PC-9 (cell line): Measurements from ENCODE around the gene CLTB. TPM values are rescaled to one million over a fixed set of nuclear protein-coding genes. Genes with fewer than 3 reads are reported as not detected.
A peak's percentile ranks its signal among the peaks of the same experiment; 100 is the strongest.
"Not testable (repeated sequence)": the region's sequence is repeated elsewhere in the genome, so short reads cannot be mapped to it uniquely, and the experiment has no call there.

Experiments used
- BruUV-seq: library from RNA; stranded (reverse); fragments of 400-500 nt; replicated peaks from 2 replicates; lab custom pipeline; 2021; lab: Mats Ljungman, UMichigan
- CTCF ChIA-PET: fragments of 300-600 bp; sonication (Branson Sonifier 250); formaldehyde crosslinking; loops from one replicate; lab custom pipeline; 2022; ENCODE audit warnings: antibody characterized with exemption; lab: Charles Lee
- POLR2A ChIA-PET: fragments of 300-600 bp; sonication (Branson Sonifier 250); formaldehyde crosslinking; loops from one replicate; lab custom pipeline; 2022; ENCODE audit warnings: antibody characterized with exemption; ENCODE audit not compliant: unreplicated experiment; lab: Charles Lee
- DNase-seq, 2 experiments: peaks; one replicate each; pipeline versions ENCODE4 v3.0.0 to v3.0.0-alpha.2; 2015 to 2022; ENCODE audit warnings: mixed read lengths in 1 of 2
- H2AFZ ChIP-seq: fragments of 200-600 bp; sonication (generic); 2 replicates; pipeline ENCODE4 v1.8.1; 2017; ENCODE audit warnings: antibody characterized with exemption
- H3F3A ChIP-seq: fragments of 200-600 bp; sonication (generic); 2 replicates; pipeline ENCODE4 v1.8.1; 2017; ENCODE audit warnings: antibody characterized with exemption, mild to moderate bottlenecking, low read depth; ENCODE audit not compliant: insufficient read depth
- H3K27ac ChIP-seq: fragments of 200-600 bp; sonication (generic); 2 replicates; pipeline ENCODE4 v1.6.1; 2016; ENCODE audit warnings: mixed run types
- H3K27me3 ChIP-seq: fragments of 200-600 bp; sonication (generic); 2 replicates; pipeline ENCODE4 v1.6.1; 2016; ENCODE audit warnings: low read depth, mixed run types; ENCODE audit not compliant: insufficient read depth
- H3K36me3 ChIP-seq: fragments of 200-600 bp; sonication (generic); 2 replicates; pipeline ENCODE4 v1.6.1; 2016; ENCODE audit warnings: low read depth, mixed run types
- H3K4me1 ChIP-seq: fragments of 200-600 bp; sonication (generic); replicated peaks from 2 replicates; pipeline ENCODE4 v1.6.1; 2016; ENCODE audit warnings: mixed run types; ENCODE audit not compliant: insufficient read depth
- H3K4me2 ChIP-seq: fragments of 200-600 bp; sonication (generic); 2 replicates; pipeline ENCODE4 v1.6.1; 2017; ENCODE audit warnings: mixed run types
- H3K4me3 ChIP-seq: fragments of 200-600 bp; sonication (generic); 2 replicates; pipeline ENCODE4 v1.6.1; 2016; ENCODE audit warnings: mixed run types
- H3K79me2 ChIP-seq: fragments of 200-600 bp; sonication (generic); 2 replicates; pipeline ENCODE4 v1.6.1; 2017; ENCODE audit warnings: low read depth, mixed run types
- H3K9me2 ChIP-seq: fragments of 200-600 bp; sonication (generic); 2 replicates; pipeline ENCODE4 v1.8.1; 2017; ENCODE audit warnings: mild to moderate bottlenecking; ENCODE audit not compliant: insufficient read depth
- H3K9me3 ChIP-seq: fragments of 200-600 bp; sonication (generic); 2 replicates; pipeline ENCODE4 v1.8.1; 2016; ENCODE audit warnings: low read depth; ENCODE audit not compliant: insufficient read depth
- H4K20me1 ChIP-seq: fragments of 200-600 bp; sonication (generic); 2 replicates; pipeline ENCODE4 v1.8.1; 2017; ENCODE audit not compliant: insufficient read depth
- CTCF ChIP-seq: fragments of 200-600 bp; sonication (generic); conservative IDR thresholded peaks from 2 replicates; pipeline ENCODE4 v1.6.1; 2017; ENCODE audit warnings: mixed run types, antibody characterized with exemption, mild to moderate bottlenecking, moderate library complexity
- EZH2 ChIP-seq: fragments of 200-600 bp; sonication (generic); IDR thresholded peaks from 2 replicates; pipeline ENCODE4 v1.8.0; 2017; ENCODE audit warnings: antibody characterized with exemption, low read depth
- intact Hi-C: fragments of 100-400 bp; cut with micrococcal nuclease; formaldehyde crosslinking; loops from one replicate; pipeline ENCODE4 v1.10.0; 2022; ENCODE audit not compliant: unreplicated experiment
- total RNA-seq: library from RNA; stranded (reverse); gene quantifications from 2 replicates; pipeline ENCODE4 v1.2.3, GENCODE V29; 2021

The CLTB gene
- total RNA-seq, 1 experiment from 2014 or later: 123 TPM

DNA sequence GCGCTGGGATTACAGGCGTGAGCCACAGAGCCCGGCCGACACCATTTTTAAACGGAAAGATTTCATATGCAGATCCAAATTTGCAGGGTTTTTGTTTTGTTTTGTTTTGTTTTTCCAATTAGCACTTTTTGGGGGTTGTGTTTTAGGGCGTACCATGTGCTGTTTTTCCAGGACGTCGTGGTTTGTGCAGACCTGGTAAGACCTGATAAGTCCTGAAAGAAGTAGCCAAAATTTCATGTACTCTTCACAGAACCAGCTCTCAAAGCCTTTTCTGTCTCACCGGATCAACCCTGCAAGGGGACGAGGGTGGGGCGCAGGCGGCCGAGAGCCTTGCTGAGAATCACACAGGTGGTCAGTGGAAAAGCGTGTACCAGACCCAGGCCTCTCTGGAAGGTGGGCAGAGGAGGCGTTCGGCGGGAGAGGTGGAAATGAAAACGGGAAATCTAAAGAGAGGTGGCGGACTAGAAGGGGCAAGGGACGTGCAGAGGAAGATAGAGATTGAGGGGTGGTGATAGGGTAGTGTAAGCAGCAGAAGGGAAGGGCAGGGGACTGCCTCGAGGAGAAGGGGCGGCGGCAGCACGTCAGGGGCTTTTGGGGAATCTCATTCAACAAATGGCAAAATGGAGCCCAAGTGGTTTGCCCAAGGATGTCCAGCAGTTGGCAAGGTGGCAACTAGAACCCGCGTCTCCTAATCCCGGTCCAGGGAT is 30.7 kb upstream of the CLTB start:
- POLR2A ChIA-PET: interaction anchor here (0.5 to 1.1 kb wide), 4 partner anchors 31 to 94 kb away, joined by 4 to 9 read pairs (median 5); partner anchors contain the start of genes CLTB and RNF44
- peak overlapping the region; percentile 89 for H3K27ac ChIP-seq
- no peaks in the 10 kb centered on the region for H3K9me3 ChIP-seq
- peaks cover 37% of the 10 kb centered on the region for H3K4me1 ChIP-seq
- no peak for TF ChIP-seq EZH2
- no peak for TF ChIP-seq CTCF
- H3K4me2 ChIP-seq: peak overlapping the region; percentile 96
- H2AFZ ChIP-seq: peak overlapping the region; percentile 89
- DNase-seq: peak in 1 of 2 experiments; percentile 28
- peaks cover 55% of the 10 kb centered on the region for H3K79me2 ChIP-seq
- 0 out of 2 replicates have a peak, but pooled peaks cover 14% of the 10 kb centered on the region for H3K36me3 ChIP-seq
- BruUV-seq: no TSS peak
- peak overlapping the region; percentile 75 for H3K4me3 ChIP-seq
- H3K9me2 ChIP-seq: no peaks in the 10 kb centered on the region
- intact Hi-C loops: loop anchor here (1.0 kb wide), 1 partner anchor 90 kb away; the partner anchor contains the start of gene RNF44
- no peaks in the 10 kb centered on the region for H3K27me3 ChIP-seq
- CTCF ChIA-PET: interaction anchor here (0.6 to 1.1 kb wide), 11 partner anchors 17 to 756 kb away, joined by 3 to 7 read pairs (median 4); partner anchors contain the start of genes HIGD2A, NOP16 and RNF44
- H4K20me1 ChIP-seq: peaks cover 23% of the 10 kb centered on the region
- peaks cover 40% of the 10 kb centered on the region for H3F3A ChIP-seq

DNA sequence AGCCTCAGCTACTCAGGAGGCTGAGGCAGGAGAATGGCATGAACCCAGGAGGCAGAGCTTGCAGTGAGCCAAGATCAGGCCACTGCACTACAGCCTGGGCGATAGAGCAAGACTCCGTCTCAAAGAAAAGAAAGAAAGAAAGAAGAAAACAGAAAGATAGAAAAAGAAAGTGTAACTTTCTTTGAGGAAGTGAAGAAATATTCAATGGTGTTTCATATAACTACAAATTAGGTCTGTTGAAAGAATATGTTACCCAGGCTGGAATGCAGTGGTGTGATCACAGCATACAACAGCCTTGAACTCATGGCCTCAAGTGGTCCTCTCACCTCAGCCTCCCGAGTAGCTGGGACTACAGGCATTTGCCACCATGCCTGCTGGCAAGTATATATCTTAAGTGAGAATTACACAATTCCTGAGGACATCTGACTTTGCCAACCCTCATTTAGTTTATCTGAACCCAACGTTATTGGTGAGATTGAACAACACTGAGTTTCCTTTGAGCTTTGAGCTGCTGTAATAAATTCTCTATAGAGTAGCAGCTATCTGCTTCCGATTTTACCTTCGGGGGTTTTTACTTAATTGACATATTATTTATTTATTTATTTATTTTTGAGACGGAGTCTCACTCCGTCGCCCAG is 29.8 kb upstream of the CLTB start:
- intact Hi-C loops: no loop called here
- no peak for TF ChIP-seq EZH2
- TF ChIP-seq CTCF: no peak

GRCh38 chr5:176444742-176445141 is 28.4 kb upstream of the CLTB start:
- intact Hi-C loops: no loop called here
- POLR2A ChIA-PET: no interaction called here
- TF ChIP-seq CTCF (no peak), EZH2 (no peak)

More for the DNA sequence above, 29.8 kb upstream of the CLTB start:
- peaks cover 49% of the 10 kb centered on the region for H3K79me2 ChIP-seq
- H3K9me2 ChIP-seq: no peaks in the 10 kb centered on the region
- peak overlapping the region; percentile 75; the same call in 1 of the 2 replicates for H3K4me3 ChIP-seq
- H3K27me3 ChIP-seq: no peaks in the 10 kb centered on the region
- no TSS peak for BruUV-seq
- no peaks in the 10 kb centered on the region for H3K9me3 ChIP-seq
- peak overlapping the region; percentile 96 for H3K4me2 ChIP-seq
- peak overlapping the region; percentile 89; the same call in 1 of the 2 replicates for H3K27ac ChIP-seq
- H2AFZ ChIP-seq: no peak overlapping the region
- DNase-seq: no peak
- 0 out of 2 replicates have a peak, but pooled peaks cover 13% of the 10 kb centered on the region for H3K36me3 ChIP-seq
- peaks cover 43% of the 10 kb centered on the region for H3K4me1 ChIP-seq
- H3F3A ChIP-seq: peaks cover 47% of the 10 kb centered on the region
- ChIA-PET POLR2A (interaction anchor here (0.5 to 1.1 kb wide), 2 partner anchors 15 to 30 kb away, joined by 5 to 7 read pairs; partner anchors contain the start of gene CLTB), CTCF (interaction anchor here (0.6 to 1.1 kb wide), 3 partner anchors 28 to 757 kb away, joined by 3 to 5 read pairs (median 4); no protein-coding TSS in a partner anchor)
- H4K20me1 ChIP-seq: peaks cover 19% of the 10 kb centered on the region

GRCh38 chr5:176442911-176443310 is 26.6 kb upstream of the CLTB start:
- CTCF ChIA-PET: interaction anchor here (0.6 kb wide), 1 partner anchor 1738 kb away, joined by 3 read pairs; no protein-coding TSS in a partner anchor
- POLR2A ChIA-PET: interaction anchor here (0.7 kb wide), 1 partner anchor 26 kb away, joined by 13 read pairs; no protein-coding TSS in a partner anchor
- BruUV-seq, H3K4me3 ChIP-seq, H4K20me1 ChIP-seq, DNase-seq, H3K9me3 ChIP-seq, H3K4me2 ChIP-seq, H3K36me3 ChIP-seq, H3K27me3 ChIP-seq, H3K9me2 ChIP-seq, H3K27ac ChIP-seq, H2AFZ ChIP-seq, intact Hi-C loops: not testable (repeated sequence)
- H3F3A ChIP-seq: peaks cover 47% of the 10 kb centered on the region
- peaks cover 19% of the 10 kb centered on the region for H3K79me2 ChIP-seq
- peaks cover 50% of the 10 kb centered on the region for H3K4me1 ChIP-seq

More at GRCh38 chr5:176444742-176445141, 28.4 kb upstream of the CLTB start:
- no peaks in the 10 kb centered on the region for H3K9me3 ChIP-seq
- no peak overlapping the region for H3K4me2 ChIP-seq
- no peak for DNase-seq
- peaks cover 35% of the 10 kb centered on the region for H3K79me2 ChIP-seq
- no peak overlapping the region for H3K4me3 ChIP-seq
- peaks cover 8% of the 10 kb centered on the region for H4K20me1 ChIP-seq
- no peak overlapping the region for H2AFZ ChIP-seq
- no peaks in the 10 kb centered on the region for H3K27me3 ChIP-seq
- peaks cover 39% of the 10 kb centered on the region for H3F3A ChIP-seq
- BruUV-seq: no TSS peak
- no peaks in the 10 kb centered on the region for H3K9me2 ChIP-seq
- H3K36me3 ChIP-seq: 0 out of 2 replicates have a peak, but pooled peaks cover 4% of the 10 kb centered on the region
- H3K27ac ChIP-seq: no peak overlapping the region
- H3K4me1 ChIP-seq: peaks cover 40% of the 10 kb centered on the region
- CTCF ChIA-PET: interaction anchor here (0.7 kb wide), 1 partner anchor 717 kb away, joined by 3 read pairs; no protein-coding TSS in a partner anchor
